SKM-1 (cell line): Measurements from ENCODE around the gene HAGH.

ENCODE experiments used
- DNase-seq: peaks from one replicate; lab custom pipeline; 2025; ENCODE audit not compliant: unreplicated experiment; lab: John Stamatoyannopoulos, UW

The HAGH gene

DNA sequence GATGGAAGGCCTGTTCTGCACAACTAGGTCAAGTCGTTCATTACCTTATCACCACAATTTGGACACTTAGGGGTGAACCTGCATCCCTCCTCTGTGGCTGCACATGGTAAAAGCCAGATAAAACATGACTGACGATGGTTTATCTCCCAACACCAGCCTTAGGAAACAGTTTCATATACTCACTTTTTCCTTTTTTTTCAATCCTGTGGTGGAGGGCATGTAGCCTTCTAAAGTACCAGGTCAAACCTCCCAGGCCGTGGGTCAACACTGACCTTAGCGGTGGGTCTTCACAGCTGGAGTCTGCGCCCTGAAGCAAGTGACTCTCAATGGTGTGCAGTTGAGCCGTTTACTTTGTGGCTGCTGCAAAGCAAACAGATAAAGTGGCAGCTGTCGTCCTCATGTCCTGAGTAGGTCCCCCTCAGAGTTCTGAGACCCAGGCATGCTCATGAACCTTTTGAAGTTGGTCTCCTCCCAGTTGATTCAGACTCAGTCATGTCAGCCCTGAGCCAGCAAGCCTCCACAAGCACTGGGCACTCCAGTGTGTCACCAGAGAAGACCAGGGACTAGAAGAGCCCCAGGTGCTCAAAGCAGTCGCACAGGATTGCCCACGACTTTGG, 6.3 kb upstream of the HAGH start:
- DNase-seq = no peak

DNA sequence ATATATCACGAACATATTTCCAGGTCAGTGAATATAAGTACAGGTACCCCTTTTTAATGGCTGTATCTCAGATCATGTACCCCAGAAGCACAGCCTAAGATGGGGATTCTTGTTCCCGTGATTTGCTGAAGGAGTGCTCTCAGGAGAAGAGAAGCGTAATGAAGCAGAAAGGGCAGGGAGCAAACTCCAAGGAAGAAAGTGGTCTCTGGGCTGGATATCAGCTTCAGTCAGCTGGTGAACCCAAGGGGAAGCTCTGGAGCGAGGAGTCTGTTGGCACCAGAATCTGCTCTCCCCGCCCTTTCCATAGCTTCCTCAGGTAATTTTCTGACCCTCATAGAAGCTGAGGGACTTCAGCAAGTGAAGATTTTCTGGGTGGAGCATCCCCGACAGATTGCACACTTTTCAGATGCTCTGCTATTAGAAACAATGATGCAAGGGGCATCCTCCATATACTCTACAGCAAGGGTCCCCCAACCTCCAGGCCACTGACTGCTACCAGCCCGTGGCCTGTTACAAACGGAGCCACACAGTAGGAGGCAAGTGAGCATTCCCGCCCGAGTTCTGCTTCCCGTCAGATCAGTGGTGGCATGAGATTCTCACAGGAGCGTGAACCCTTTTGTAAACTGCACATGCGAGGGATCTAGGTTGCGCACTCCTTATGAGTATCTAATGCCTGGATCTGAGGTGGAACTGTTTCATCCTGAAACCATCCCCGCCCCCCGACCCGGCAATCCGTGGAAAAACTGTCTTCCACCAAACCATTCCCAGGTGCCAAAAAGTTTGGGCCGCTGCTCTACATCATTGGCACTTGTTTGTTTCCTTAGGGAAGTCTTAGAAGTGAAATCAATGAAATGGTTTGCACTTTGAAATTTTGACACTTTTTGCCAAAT, 4.8 kb upstream of the HAGH start:
- no peak for DNase-seq

DNA sequence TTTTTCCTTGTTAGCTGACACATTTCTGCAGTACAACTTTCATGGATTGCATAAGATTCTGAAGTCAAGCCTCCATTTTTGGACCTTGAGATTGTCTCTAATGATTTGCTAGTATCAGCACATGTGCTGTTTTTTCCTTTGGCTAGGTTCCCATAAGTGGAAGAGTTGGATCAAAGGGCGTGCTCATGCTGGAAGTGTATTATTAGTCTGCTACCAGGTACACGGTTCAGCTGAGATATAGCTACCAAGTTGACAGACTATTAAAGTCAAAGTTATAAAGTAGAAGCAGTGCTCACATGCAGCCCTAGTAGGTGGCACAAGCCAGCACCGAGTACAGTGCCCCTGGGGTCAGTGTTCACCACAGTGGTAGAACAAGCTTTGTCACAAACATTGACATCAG, 3.6 kb upstream of the HAGH start:
- no peak for DNase-seq

GRCh38 chr16:1828645-1829410, 2.2 kb upstream of the HAGH start:
- DNase-seq = no peak

GRCh38 chr16:1825864-1826690, 548 bp downstream of the HAGH start:
- DNase-seq = peak; percentile 36

DNA sequence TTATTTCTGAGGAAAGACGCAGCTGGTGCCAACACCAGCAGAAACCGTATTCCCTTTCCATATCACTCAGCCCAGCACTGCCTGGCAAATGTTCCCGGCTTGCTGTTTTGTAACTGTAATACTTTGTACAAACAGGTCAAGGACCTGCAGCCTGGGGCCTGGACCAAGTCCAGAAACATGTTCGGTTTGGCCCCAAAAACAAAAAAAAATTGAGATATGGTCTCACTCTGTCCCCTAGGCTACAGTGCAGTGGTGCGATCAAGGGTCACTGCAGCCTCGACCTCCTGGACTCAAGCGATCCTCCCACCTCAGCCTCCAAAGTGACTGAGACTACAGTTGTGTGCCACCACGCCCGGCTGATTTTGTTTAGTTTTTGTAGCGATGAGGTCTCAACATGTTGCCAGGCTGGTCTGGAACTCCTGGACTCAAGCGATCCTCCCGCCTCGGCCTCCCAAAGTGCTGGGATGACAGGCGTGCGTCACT, 1.2 kb downstream of the HAGH start:
- no peak for DNase-seq

- no peak for DNase-seq
These were observed 2.8 kb downstream of the HAGH start for GRCh38 chr16:1823821-1824220.

DNA sequence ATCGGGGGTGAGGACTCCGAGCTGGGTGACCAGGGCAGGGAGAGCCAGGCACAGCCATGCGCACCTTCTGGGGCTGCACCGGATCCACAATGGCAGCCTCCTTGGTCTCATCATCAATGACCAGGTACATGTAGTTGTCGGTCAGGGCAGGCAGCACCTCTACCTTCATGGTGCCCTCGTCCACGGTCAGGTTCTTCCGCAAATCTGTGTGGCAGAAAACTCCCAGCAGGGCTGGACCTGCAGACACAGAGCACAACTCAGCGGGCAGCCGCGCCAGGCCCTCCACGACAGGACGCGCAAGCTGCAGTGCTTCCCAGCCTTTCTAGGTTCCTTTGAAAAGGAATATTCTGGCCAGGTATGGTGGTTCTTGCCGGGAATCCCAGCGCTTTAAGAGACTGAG, 3.8 kb downstream of the HAGH start:
- no peak for DNase-seq

- no peak for DNase-seq
These were observed 4.6 kb downstream of the HAGH start for GRCh38 chr16:1821861-1822611.

- no peak for DNase-seq
These were observed 5.7 kb downstream of the HAGH start for GRCh38 chr16:1820946-1821290.

- DNase-seq = no peak
These were observed 6.3 kb downstream of the HAGH start for GRCh38 chr16:1820096-1820945.

DNA sequence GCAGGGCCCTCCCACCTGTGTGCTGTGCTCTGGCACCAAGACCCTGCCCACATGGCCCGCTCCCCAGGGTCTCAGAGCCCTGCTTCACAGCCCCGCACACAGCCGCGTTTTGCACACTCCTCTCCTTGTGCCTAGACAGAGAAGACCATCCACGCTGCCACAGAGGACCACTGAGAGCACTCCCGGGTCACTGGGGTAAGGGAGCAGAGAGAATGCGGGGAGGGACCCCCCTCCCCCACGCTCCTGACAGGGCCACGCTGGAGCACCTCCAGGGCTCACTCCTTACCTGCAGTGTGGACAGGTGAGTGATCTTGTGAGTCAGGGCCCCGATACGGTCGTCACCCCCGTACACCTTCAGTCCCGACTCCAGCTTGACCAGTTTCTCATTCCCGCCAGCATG, 7.0 kb downstream of the HAGH start:
- DNase-seq = no peak

- DNase-seq = no peak
These were observed 7.6 kb downstream of the HAGH start for GRCh38 chr16:1818873-1819525.

DNA sequence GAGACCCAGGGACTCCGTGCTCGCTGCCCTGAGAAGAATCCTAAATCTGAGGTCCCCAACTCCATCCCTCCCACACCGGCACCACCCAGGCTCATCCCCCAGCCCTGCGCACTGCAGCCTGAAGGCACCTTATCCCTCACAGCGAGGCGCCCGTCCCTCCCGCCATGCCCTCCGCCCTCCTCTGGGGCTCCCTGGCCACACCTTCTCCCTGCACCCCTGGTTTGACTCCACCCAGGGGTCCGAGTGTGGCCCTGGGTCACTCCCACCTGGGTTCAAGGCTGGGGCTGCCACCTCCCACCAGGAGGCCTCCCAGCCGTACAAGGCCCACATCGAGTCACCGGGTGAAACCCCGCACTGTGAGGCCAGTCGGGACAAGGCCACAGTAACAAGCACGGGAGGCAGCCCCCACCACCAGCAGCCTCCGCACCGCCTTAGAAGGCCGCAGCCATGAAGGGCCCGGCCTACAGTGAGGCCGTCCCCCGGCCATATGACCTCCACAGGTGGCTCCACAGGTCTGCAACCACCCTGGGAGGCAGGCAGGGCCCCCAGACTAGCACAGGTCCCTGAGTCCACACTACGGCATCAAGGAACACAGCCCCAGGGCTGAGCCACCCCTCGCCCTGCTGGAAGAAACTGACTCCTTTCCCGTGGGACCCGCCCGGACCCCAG, 8.3 kb downstream of the HAGH start:
- DNase-seq = no peak

DNA sequence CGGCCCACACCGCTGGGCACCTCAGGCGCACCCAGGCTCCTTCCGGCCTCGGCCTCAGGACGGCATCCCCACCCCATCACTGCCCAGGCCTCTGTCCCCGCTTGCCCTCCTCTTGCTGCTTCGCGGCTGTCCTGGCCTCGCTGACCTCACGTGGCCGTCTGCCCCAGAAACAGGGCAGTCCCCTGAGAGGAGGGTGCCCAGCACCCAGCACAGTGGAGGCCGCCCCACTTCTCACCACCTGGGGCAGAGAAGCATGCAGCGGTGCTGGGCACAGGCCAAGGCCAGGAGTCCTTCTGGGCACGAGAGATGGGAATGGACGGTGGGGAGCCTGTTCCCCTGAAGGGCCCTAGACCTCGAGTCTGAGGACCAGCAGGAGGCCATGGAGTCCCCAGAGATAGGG, 8.9 kb downstream of the HAGH start:
- DNase-seq = no peak

GRCh38 chr16:1817276-1817589, 9.4 kb downstream of the HAGH start:
- DNase-seq = no peak

DNA sequence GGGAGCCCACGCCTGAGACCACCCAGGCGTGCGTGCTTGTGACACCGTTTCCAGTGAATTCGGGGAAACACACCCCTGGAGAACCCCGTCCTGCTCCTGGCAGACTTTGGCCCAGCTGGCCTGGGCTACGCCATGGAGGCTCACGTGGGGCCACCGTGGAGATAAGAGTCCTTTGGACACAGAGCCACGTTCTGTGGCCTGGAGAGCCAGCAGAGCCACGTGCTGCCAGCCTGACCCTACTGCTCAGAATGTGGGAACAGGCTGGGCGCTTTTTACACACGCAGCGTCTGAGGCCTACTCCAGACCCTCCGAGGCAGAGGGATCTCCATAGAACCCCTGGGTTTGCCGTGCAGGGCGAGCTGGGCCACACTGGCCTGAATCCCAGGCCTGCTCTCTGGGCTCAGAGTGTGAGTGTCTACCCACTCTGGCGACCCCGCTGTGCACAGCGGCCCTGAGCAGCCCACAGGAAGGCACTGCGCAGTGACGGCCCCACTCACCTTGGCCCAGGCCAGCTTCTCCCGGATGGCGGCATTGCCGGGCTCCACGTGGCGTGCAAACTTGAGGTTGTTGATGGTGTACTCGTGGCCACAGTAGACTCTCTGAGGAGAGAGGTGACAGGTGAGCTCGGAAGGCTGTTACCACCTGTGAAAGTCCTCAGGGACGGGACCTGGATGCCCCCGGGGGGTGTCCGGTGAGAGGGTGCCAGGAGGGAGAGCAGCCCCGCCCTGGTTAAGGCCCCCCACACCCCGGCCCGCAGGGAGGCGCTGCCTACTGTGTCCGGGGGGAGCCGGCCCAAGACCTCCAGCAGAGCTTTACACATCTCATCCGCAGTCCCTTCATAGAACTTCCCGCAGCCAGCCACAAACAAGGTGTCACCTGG, 10.0 kb downstream of the HAGH start:
- DNase-seq = no peak

GRCh38 chr16:1815461-1815860, 11.2 kb downstream of the HAGH start:
- DNase-seq = no peak
